DND-41 (cell line): ENCODE results near the gene PDE4A.

ENCODE experiments used
- ATAC-seq: fragments of 200-7000 bp; cut with Tn5 transposase; 3 replicates; pipeline ENCODE4 v1.9.1; 2021; ENCODE audit warnings: low read depth; ENCODE audit not compliant: insufficient read depth
- DNase-seq: peaks from one replicate; pipeline ENCODE4 v3.0.0-alpha.2; 2020
- H2AFZ ChIP-seq: 2 replicates; pipeline ENCODE4 v1.6.0; 2012; ENCODE audit warnings: low read depth, low read length
- H3K27ac ChIP-seq: 2 replicates; pipeline ENCODE4 v1.5.1; 2012; ENCODE audit warnings: low read length, inconsistent platforms
- H3K27me3 ChIP-seq: fragments of 200-600 bp; sonication (generic); 2 replicates; pipeline ENCODE4 v1.6.0; 2012; ENCODE audit warnings: low read length, mild to moderate bottlenecking, inconsistent platforms; ENCODE audit not compliant: insufficient read depth, poor library complexity
- H3K36me3 ChIP-seq: 2 replicates; pipeline ENCODE4 v1.5.1; 2012; ENCODE audit warnings: low read length, inconsistent platforms; ENCODE audit not compliant: insufficient read depth
- H3K4me1 ChIP-seq: 2 replicates; pipeline ENCODE4 v1.5.1; 2012; ENCODE audit warnings: mild to moderate bottlenecking, low read length; ENCODE audit not compliant: insufficient read depth
- H3K4me2 ChIP-seq: 2 replicates; pipeline ENCODE4 v1.6.0; 2012; ENCODE audit warnings: mild to moderate bottlenecking, moderate library complexity, low read length, inconsistent platforms; ENCODE audit not compliant: insufficient read depth
- H3K4me3 ChIP-seq, 2 experiments: fragments of 200-600 bp in 1 of 2; shearing (Covaris generic) in 1 of 2; 2 replicates each; pipeline ENCODE4 v1.5.1; 2012 to 2016; ENCODE audit warnings: inconsistent platforms in 2 of 2, low read length in 2 of 2, mild to moderate bottlenecking in 2 of 2, low read depth in 1 of 2, moderate library complexity in 1 of 2
- H3K79me2 ChIP-seq: 2 replicates; pipeline ENCODE4 v1.6.0; 2012; ENCODE audit warnings: low read length, inconsistent platforms; ENCODE audit not compliant: insufficient read depth
- H3K9ac ChIP-seq: 2 replicates; pipeline ENCODE4 v1.6.0; 2012; ENCODE audit warnings: low read depth, mild to moderate bottlenecking, inconsistent platforms, low read length, moderate library complexity
- H3K9me3 ChIP-seq: 2 replicates; pipeline ENCODE4 v1.5.1; 2012; ENCODE audit warnings: low read length, moderate library complexity, mild to moderate bottlenecking, inconsistent platforms; ENCODE audit not compliant: insufficient read depth, severe bottlenecking
- H4K20me1 ChIP-seq: 2 replicates; pipeline ENCODE4 v1.6.0; 2012; ENCODE audit warnings: low read length; ENCODE audit not compliant: insufficient read depth
- EZH2 ChIP-seq: IDR thresholded peaks from 3 replicates; pipeline ENCODE4 v1.6.1; 2012; ENCODE audit warnings: borderline replicate concordance, low read depth, mild to moderate bottlenecking, moderate library complexity, low read length, inconsistent platforms; ENCODE audit not compliant: severe bottlenecking
- TF ChIP-seq, protein P1 (sequence below): IDR thresholded peaks from 2 replicates; pipeline ENCODE4 v1.5.1; 2012; ENCODE audit warnings: borderline replicate concordance, low read length, moderate library complexity, mild to moderate bottlenecking; ENCODE audit not compliant: poor library complexity, severe bottlenecking; ENCODE audit errors: extremely low read depth

PDE4A gene

DNA sequence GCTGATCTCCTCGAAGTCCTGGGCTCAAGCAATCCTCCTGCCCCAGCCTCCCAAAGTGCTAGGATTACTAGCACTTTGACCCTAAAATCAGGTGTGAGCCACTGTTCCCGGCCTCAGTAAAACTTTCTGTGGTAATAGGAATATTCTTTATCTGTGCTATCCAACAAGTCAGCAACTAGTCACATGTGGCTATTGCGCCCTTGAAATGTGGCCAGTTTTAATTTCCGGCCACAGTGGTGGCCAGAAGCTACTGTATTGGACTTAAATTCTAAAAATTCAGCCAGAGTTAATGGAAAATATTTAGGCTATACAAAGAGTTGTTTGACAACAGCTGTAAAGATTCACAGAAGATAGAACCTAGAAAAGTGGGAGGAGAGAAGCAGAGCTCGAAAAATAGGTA, 52.9 kb downstream of the PDE4A start:
- no peak for DNase-seq
- no peak for ATAC-seq
- Histone ChIP-seq H3K27me3 (no peaks in the 10 kb centered on the region), H3K4me3 (no peak overlapping the region), H3K36me3 (no peaks in the 10 kb centered on the region), H3K4me2 (no peak overlapping the region), H3K9ac (no peak overlapping the region), H3K9me3 (no peaks in the 10 kb centered on the region), H3K27ac (no peak overlapping the region), H3K4me1 (no peaks in the 10 kb centered on the region), H3K79me2 (no peaks in the 10 kb centered on the region), H4K20me1 (no peaks in the 10 kb centered on the region), H2AFZ (no peak overlapping the region)
- TF ChIP-seq, protein P1, sequence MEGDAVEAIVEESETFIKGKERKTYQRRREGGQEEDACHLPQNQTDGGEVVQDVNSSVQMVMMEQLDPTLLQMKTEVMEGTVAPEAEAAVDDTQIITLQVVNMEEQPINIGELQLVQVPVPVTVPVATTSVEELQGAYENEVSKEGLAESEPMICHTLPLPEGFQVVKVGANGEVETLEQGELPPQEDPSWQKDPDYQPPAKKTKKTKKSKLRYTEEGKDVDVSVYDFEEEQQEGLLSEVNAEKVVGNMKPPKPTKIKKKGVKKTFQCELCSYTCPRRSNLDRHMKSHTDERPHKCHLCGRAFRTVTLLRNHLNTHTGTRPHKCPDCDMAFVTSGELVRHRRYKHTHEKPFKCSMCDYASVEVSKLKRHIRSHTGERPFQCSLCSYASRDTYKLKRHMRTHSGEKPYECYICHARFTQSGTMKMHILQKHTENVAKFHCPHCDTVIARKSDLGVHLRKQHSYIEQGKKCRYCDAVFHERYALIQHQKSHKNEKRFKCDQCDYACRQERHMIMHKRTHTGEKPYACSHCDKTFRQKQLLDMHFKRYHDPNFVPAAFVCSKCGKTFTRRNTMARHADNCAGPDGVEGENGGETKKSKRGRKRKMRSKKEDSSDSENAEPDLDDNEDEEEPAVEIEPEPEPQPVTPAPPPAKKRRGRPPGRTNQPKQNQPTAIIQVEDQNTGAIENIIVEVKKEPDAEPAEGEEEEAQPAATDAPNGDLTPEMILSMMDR: no peak
- TF ChIP-seq EZH2: no peak

DNA sequence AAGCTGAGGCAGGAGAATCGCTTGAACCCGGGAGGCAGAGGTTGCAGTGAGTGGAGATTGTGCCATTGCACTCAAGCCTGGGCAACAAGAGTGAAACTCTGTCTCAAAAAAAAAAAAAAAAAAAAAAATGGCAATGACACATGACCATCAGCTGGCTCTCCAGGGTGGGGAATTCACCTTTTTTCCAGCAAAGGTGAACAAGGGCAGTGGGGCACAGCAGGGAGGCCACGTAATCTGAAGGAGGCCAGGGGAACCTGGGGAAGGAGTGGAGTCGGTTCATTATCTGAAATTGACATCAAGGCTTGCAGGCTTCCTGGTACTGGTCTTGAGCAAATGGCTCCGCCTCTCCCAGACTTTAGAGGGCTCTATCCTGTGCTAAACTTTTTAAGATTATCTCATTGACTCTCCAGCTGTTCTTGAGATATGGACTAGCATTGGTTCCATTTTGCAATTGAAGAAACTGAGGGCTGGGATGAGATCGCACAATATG, 54.7 kb downstream of the PDE4A start:
- Histone ChIP-seq H3K4me2 (no peak overlapping the region), H2AFZ (no peak overlapping the region), H3K36me3 (no peaks in the 10 kb centered on the region), H3K4me1 (no peaks in the 10 kb centered on the region), H3K4me3 (no peak overlapping the region), H3K27me3 (no peaks in the 10 kb centered on the region), H3K9me3 (no peaks in the 10 kb centered on the region), H4K20me1 (no peaks in the 10 kb centered on the region), H3K79me2 (no peaks in the 10 kb centered on the region), H3K27ac (no peak overlapping the region), H3K9ac (no peak overlapping the region)
- DNase-seq (no peak), ATAC-seq (peak; percentile 49; the same call in 1 of the 3 replicates)
- TF ChIP-seq EZH2: no peak
- TF ChIP-seq, protein P1: no peak

DNA sequence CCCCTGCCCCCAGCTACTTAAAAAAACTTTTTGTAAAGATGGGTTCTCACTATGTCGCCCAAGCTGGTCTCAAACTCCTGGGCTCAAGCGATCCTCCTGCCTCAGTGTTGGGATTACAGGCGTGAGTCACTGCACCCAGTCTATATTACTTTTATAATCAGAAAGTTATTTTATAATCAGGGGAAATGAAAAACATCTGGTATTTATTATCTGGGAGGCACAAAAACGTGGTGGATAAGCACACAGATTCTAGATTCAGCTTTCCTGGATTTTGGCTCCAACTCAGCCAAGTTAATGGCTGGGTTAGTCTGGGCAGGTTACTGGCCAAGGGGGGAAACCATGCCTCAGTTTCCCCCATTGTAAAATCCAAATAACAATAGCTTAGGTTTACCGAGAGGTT, 58.1 kb downstream of the PDE4A start:
- DNase-seq: no peak
- no peaks in the 10 kb centered on the region for H4K20me1 ChIP-seq
- no peaks in the 10 kb centered on the region for H3K79me2 ChIP-seq
- no peaks in the 10 kb centered on the region for H3K9me3 ChIP-seq
- no peak overlapping the region for H3K4me3 ChIP-seq
- no peak overlapping the region for H3K9ac ChIP-seq
- no peaks in the 10 kb centered on the region for H3K27me3 ChIP-seq
- TF ChIP-seq, protein P1: no peak
- no peak for TF ChIP-seq EZH2
- H3K4me1 ChIP-seq: no peaks in the 10 kb centered on the region
- H2AFZ ChIP-seq: no peak overlapping the region
- H3K4me2 ChIP-seq: no peak overlapping the region
- H3K27ac ChIP-seq: no peak overlapping the region
- no peak for ATAC-seq
- no peaks in the 10 kb centered on the region for H3K36me3 ChIP-seq
